Prostate gland (tissue), 2 donors: ENCODE results near the gene CLPTM1L.

Experiments
- POLR2A ChIP-seq: fragments of 450-650 bp; IDR thresholded peaks from one replicate; pipeline ENCODE4 v1.6.1; 2016; ENCODE audit warnings: antibody characterized with exemption, mild to moderate bottlenecking
- POLR2AphosphoS5 ChIP-seq: sonication (generic); formaldehyde crosslinking; IDR thresholded peaks from one replicate; pipeline ENCODE4 v1.6.1; 2017; ENCODE audit warnings: antibody characterized with exemption
- TF ChIP-seq, protein P1 (sequence below), 4 experiments: fragments of 200-600 bp in 2 of 4; fragments of 450-650 bp in 2 of 4; sonication (generic) in 2 of 4; IDR thresholded peaks; 1 replicate in 3 of 4; 2 replicates in 1 of 4; pipeline ENCODE4 v1.5.1; 2016 to 2019; ENCODE audit warnings: antibody characterized with exemption in 4 of 4, mild to moderate bottlenecking in 2 of 4, moderate library complexity in 2 of 4

DNA sequence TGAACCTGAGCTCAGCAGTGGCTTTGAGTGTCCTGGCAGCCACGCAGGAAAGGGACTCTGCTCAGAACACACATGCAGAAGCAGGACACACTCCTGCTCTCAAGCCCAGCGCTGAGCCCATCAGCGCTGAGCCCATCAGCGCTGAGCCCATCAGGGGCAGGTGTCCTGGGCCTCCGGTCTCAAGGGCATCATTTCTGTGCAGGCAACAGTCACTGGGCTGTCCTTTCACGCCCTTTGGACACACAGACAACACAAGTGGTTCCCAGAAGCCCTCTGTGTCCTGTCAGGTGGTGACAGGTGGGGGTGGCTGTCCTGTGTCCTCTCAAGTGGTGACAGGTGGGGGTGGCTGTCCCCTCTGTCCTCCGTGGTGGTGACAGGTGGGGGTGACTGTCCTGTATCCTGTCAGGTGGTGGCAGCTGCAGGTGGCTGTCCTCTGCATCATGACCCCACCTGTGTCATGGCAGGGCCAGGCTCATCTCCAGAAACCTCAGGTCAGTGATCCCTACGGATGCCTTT, 39.0 kb upstream of the CLPTM1L start:
- TF ChIP-seq POLR2A (no peak), POLR2AphosphoS5 (no peak)
- TF ChIP-seq, protein P1, sequence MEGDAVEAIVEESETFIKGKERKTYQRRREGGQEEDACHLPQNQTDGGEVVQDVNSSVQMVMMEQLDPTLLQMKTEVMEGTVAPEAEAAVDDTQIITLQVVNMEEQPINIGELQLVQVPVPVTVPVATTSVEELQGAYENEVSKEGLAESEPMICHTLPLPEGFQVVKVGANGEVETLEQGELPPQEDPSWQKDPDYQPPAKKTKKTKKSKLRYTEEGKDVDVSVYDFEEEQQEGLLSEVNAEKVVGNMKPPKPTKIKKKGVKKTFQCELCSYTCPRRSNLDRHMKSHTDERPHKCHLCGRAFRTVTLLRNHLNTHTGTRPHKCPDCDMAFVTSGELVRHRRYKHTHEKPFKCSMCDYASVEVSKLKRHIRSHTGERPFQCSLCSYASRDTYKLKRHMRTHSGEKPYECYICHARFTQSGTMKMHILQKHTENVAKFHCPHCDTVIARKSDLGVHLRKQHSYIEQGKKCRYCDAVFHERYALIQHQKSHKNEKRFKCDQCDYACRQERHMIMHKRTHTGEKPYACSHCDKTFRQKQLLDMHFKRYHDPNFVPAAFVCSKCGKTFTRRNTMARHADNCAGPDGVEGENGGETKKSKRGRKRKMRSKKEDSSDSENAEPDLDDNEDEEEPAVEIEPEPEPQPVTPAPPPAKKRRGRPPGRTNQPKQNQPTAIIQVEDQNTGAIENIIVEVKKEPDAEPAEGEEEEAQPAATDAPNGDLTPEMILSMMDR (IDR thresholded peaks at IDR 0.05), result no peak
